AG09319 (cell line): ENCODE measurements around the gene TDRD5.

Experiments used
- DNase-seq: peaks from one replicate; pipeline ENCODE4 v3.0.0-alpha.2; 2010; ENCODE audit warnings: low read depth; ENCODE audit errors: extremely low read depth
- CTCF ChIP-seq: IDR thresholded peaks from 2 replicates; pipeline ENCODE4 v1.5.1; 2011; ENCODE audit warnings: low read depth, mild to moderate bottlenecking, inconsistent platforms, low read length, moderate library complexity

The TDRD5 gene

GRCh38 chr1:179702946-179703539, 111.4 kb downstream of the TDRD5 start:
- TF ChIP-seq CTCF = no peak
- DNase-seq = no peak

GRCh38 chr1:179706339-179706941, 114.8 kb downstream of the TDRD5 start:
- peak; percentile 76 for TF ChIP-seq CTCF
- peak; percentile 24 for DNase-seq

- no peak for DNase-seq
- TF ChIP-seq CTCF = no peak
These were observed 115.8 kb downstream of the TDRD5 start for GRCh38 chr1:179707406-179707805.

GRCh38 chr1:179708434-179709195, 117.0 kb downstream of the TDRD5 start:
- TF ChIP-seq CTCF = no peak
- DNase-seq = no peak

GRCh38 chr1:179709841-179710329, 118.3 kb downstream of the TDRD5 start:
- no peak for TF ChIP-seq CTCF
- no peak for DNase-seq

- no peak for DNase-seq
- no peak for TF ChIP-seq CTCF
These were observed 122.5 kb downstream of the TDRD5 start for GRCh38 chr1:179714159-179714558.

- no peak for DNase-seq
- TF ChIP-seq CTCF = no peak
These were observed 123.0 kb downstream of the TDRD5 start for GRCh38 chr1:179714623-179715022.
